ENCODE measurements around the gene TMCO4.
"Not testable (repeated sequence)": the region's sequence is repeated elsewhere in the genome, so short reads cannot be mapped to it uniquely, and the experiment has no call there.

The TMCO4 gene

GRCh38 chr1:19819701-19820100, 20.0 kb upstream of the TMCO4 start:
- TF ChIP-seq CTCF (IDR thresholded peaks at IDR 0.05; ENCODE audit: low read depth, low read length) = no peak
- in situ Hi-C loops (cut with HindIII; ENCODE audit: low sequenced_read_pairs) = no loop called here
- DNase-seq (ENCODE audit: low read depth, low spot score) = no peak
- H3K4me3 ChIP-seq (ENCODE audit: low read depth, low read length) = no peak overlapping the region

DNA sequence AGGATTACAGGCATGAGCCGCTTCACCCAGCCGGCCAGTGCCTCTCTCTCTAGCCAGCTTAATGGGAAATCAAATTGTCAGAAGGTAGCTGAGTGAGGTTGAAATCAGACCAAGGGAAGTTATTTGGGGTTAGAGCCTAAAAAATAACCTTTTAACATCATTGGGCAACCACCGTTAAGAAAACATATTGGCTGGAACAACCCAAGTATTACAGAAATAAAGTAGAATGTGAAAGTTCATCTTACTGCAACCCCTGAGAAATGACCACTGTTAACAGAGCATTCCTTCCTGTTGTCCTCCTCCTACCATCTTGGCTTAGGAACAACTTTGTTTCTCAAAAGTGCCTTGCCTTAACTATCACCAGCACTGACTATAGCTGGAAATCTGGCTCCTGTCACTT, 18.6 kb upstream of the TMCO4 start:
- no peak overlapping the region for H3K4me3 ChIP-seq (ENCODE audit: low read depth, low read length)
- in situ Hi-C loops (cut with HindIII; ENCODE audit: low sequenced_read_pairs) = no loop called here
- no peak for DNase-seq (ENCODE audit: low read depth, low spot score)
- no peak for TF ChIP-seq CTCF (IDR thresholded peaks at IDR 0.05; ENCODE audit: low read depth, low read length)

DNA sequence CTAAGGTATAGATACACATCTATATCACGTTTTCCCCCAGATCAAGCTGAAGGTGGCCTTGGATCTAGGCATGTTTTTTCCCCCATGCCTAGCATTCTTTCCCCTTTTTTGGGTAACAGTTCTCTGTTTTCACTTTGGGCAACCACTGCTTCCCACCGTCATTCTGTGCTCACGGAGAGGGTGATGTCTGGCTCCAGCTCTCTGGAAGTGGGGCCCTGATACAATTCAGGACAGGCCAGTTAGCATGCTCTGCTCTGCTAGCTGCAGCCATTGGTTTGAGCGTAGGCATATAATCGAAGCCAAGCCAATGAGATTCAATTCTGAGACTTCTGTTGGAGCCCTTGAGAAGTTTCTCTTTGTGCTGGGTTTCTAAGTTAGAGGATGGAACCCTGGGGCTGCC, 17.4 kb upstream of the TMCO4 start:
- in situ Hi-C loops (cut with HindIII; ENCODE audit: low sequenced_read_pairs) = no loop called here
- no peak overlapping the region for H3K4me3 ChIP-seq (ENCODE audit: low read depth, low read length)
- no peak for DNase-seq (ENCODE audit: low read depth, low spot score)
- TF ChIP-seq CTCF (IDR thresholded peaks at IDR 0.05; ENCODE audit: low read depth, low read length) = no peak

DNA sequence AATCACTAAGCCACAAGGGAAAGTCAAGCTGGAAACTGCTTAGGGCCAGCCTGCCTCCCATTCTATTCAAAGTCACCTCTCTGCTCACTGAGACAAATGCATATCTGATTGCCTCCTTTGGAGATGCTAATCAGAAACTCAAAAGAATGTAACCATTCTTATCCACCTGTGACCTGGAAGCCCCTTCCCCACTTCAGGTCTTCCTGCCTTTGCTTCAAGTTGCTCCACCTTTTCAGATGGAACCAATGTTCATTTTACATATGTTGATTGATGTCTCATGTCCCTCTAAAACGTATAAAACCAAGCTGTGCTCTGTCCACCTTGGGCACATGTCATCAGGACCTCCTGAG, 17.0 kb upstream of the TMCO4 start:
- in situ Hi-C loops (cut with HindIII; ENCODE audit: low sequenced_read_pairs); DNase-seq (ENCODE audit: low read depth, low spot score); H3K4me3 ChIP-seq (ENCODE audit: low read depth, low read length): not testable (repeated sequence)

- in situ Hi-C loops (cut with HindIII; ENCODE audit: low sequenced_read_pairs) = no loop called here
- DNase-seq (ENCODE audit: low read depth, low spot score) = no peak
- no peak overlapping the region for H3K4me3 ChIP-seq (ENCODE audit: low read depth, low read length)
- TF ChIP-seq CTCF (IDR thresholded peaks at IDR 0.05; ENCODE audit: low read depth, low read length) = no peak
Measured at GRCh38 chr1:19815801-19816736, 16.4 kb upstream of the TMCO4 start.

DNA sequence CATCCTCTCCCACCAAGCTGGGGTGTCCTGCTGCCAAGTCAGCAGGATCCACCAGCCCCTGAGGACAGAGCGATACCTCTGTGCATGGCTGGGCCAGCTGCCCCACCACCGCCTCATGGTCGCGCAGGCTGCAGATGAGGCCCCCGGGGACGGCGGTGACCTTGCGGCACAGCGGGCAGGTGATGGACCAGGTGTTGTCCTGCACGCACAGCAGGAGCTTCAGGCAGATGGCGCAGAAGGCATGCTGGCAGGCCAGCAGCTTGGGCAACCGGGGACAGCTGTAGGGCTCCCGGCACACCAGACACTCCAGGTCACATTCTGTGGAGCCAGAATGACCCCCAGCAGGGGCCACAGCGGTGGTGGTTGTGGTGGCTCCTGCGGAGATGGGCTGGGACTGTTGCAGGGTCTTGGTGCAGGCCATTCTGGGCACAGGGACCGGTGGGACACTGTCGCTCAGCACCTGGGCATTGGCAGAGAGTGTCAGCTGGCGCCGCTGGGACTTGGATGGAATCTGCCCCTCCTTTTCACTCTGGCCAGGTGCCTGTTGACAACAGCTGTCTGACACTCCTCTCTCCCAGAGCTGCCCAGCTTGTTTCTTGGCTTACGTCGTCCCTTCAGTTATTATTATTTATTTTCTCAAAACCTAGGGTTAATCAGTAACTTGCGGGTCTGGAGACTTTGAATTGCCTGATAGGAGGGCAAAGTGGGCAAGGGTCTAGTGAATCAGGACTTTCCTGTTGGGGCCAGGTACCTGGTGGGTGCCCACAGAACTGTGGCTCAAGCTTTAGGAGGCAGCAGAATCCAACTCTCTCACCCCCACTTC, 15.2 kb upstream of the TMCO4 start, which contains the start of gene RNF186:
Gene RNF186 (minus strand): TSS at position 603 of the 823 bp plus-strand sequence. CDS start 182 bp downstream, at position 421.
- H3K4me3 ChIP-seq (ENCODE audit: low read depth, low read length) = no peak within 1 kb of the TSS
- in situ Hi-C loops (cut with HindIII; ENCODE audit: low sequenced_read_pairs) = no loop called here
- TF ChIP-seq CTCF (IDR thresholded peaks at IDR 0.05; ENCODE audit: low read depth, low read length) = no peak
- no peak for DNase-seq (ENCODE audit: low read depth, low spot score)

- TF ChIP-seq CTCF (IDR thresholded peaks at IDR 0.05; ENCODE audit: low read depth, low read length) = no peak
- H3K4me3 ChIP-seq (ENCODE audit: low read depth, low read length) = no peak overlapping the region
- DNase-seq (ENCODE audit: low read depth, low spot score) = no peak
- in situ Hi-C loops (cut with HindIII; ENCODE audit: low sequenced_read_pairs) = no loop called here
Measured at GRCh38 chr1:19814244-19814661, 14.5 kb upstream of the TMCO4 start.

Data from astrocyte of the spinal cord (primary cell).